Muscle of leg (tissue), 11 donors: ENCODE results near the gene RAPGEF1. TPM values are rescaled to one million over a fixed set of nuclear protein-coding genes. Genes with fewer than 3 reads are reported as not detected.

Source experiments
- DNase-seq: peaks from one replicate; pipeline ENCODE4 v3.0.0; 2013
- H3K27ac ChIP-seq: one replicate; pipeline ENCODE4 v1.5.1; 2013; ENCODE audit warnings: mild to moderate bottlenecking, low read length, control low read depth
- H3K27me3 ChIP-seq: one replicate; pipeline ENCODE4 v1.6.1; 2013; ENCODE audit warnings: low read length; ENCODE audit not compliant: control insufficient read depth, insufficient read depth
- H3K36me3 ChIP-seq: one replicate; pipeline ENCODE4 v1.6.1; 2013; ENCODE audit warnings: low read length; ENCODE audit not compliant: control insufficient read depth, insufficient read depth
- H3K4me1 ChIP-seq: one replicate; pipeline ENCODE4 v1.6.1; 2013; ENCODE audit warnings: low read length; ENCODE audit not compliant: control insufficient read depth, insufficient read depth
- H3K4me3 ChIP-seq: one replicate; pipeline ENCODE4 v1.5.1; 2013; ENCODE audit warnings: low read length, control low read depth
- H3K9me3 ChIP-seq: replicated peaks from 2 replicates; pipeline ENCODE4 v1.6.1; 2013; ENCODE audit warnings: low read depth, low read length; ENCODE audit not compliant: control insufficient read depth
- WGBS: methylation state at CpG from one replicate; pipeline ENCODE4 v1.1.5; 2013; ENCODE audit warnings: missing lambda C conversion rate; ENCODE audit not compliant: insufficient coverage; 5-methylcytosine and 5-hydroxymethylcytosine counted together
- polyA plus RNA-seq, 8 donors: library from polyadenylated mRNA; unstranded; fragments of 120-200 nt; gene quantifications; one replicate each; pipeline versions ENCODE4 v1.2.1 to v1.2.3, GENCODE V29; 2013; ENCODE audit warnings: inconsistent platforms in 1 of 8, low replicate concordance in 1 of 8; ENCODE audit not compliant: insufficient read length in 8 of 8, insufficient read depth in 1 of 8
- total RNA-seq: library from RNA; stranded (reverse); fragments of 120-200 nt; gene quantifications from one replicate; pipeline ENCODE4 v1.2.4, GENCODE V29; 2013

Gene RAPGEF1
- total and polyA plus RNA-seq, 9 donors: 30.2 to 95.2 (median 79.6) TPM

GRCh38 chr9:131537946-131538345 lies 201.9 kb downstream of the RAPGEF1 start:
- Histone ChIP-seq H3K27ac (no peak overlapping the region), H3K36me3 (no peaks in the 10 kb centered on the region), H3K4me3 (no peak overlapping the region), H3K4me1 (no peaks in the 10 kb centered on the region), H3K27me3 (peaks cover 6% of the 10 kb centered on the region), H3K9me3 (peaks cover 4% of the 10 kb centered on the region)
- 94% methylated on average over 13 of the region's 19 CpGs for WGBS
- no peak for DNase-seq

GRCh38 chr9:131534721-131535237 lies 205.1 kb downstream of the RAPGEF1 start:
- Histone ChIP-seq H3K4me3 (no peak overlapping the region), H3K36me3 (peaks cover 5% of the 10 kb centered on the region), H3K9me3 (no peaks in the 10 kb centered on the region), H3K27ac (no peak overlapping the region), H3K4me1 (peaks cover 11% of the 10 kb centered on the region), H3K27me3 (peaks cover 4% of the 10 kb centered on the region)
- DNase-seq: no peak
- 25% methylated on average over 1 of the region's 8 CpGs for WGBS

- peak; percentile 92 for DNase-seq
- H3K9me3 ChIP-seq: no peaks in the 10 kb centered on the region
- peaks cover 37% of the 10 kb centered on the region for H3K36me3 ChIP-seq
- 5% methylated on average over 102 of the region's 103 CpGs for WGBS
- H3K27ac ChIP-seq: no peak within 1 kb of the TSS
- H3K4me1 ChIP-seq: peaks cover 13% of the 10 kb centered on the region
- H3K27me3 ChIP-seq: peaks cover 3% of the 10 kb centered on the region
- H3K4me3 ChIP-seq: peak within 1 kb of the TSS; percentile 67
Observed at GRCh38 chr9:131530920-131531832, 208.7 kb downstream of the RAPGEF1 start, which contains the start of gene UCK1. UCK1 (minus strand) TSS chr9:131531263; CDS start chr9:131531174, 89 bp downstream.

- 2% methylated on average over 18 of the region's 29 CpGs for WGBS
Observed at GRCh38 chr9:131530546-131530919, 209.3 kb downstream of the RAPGEF1 start.

GRCh38 chr9:131529597-131530545 lies 210.0 kb downstream of the RAPGEF1 start:
- Histone ChIP-seq H3K4me3 (peak overlapping the region; percentile 67), H3K4me1 (peaks cover 16% of the 10 kb centered on the region), H3K27me3 (no peaks in the 10 kb centered on the region), H3K27ac (no peak overlapping the region), H3K9me3 (no peaks in the 10 kb centered on the region), H3K36me3 (peaks cover 46% of the 10 kb centered on the region)
- WGBS: 50% methylated on average over 20 of the region's 24 CpGs
- DNase-seq: no peak

More at GRCh38 chr9:131530546-131530919, 209.3 kb downstream of the RAPGEF1 start:
- DNase-seq: peak; percentile 40
- Histone ChIP-seq H3K27me3 (no peaks in the 10 kb centered on the region), H3K27ac (no peak overlapping the region), H3K4me1 (peaks cover 16% of the 10 kb centered on the region), H3K9me3 (no peaks in the 10 kb centered on the region), H3K4me3 (peak overlapping the region; percentile 67), H3K36me3 (peaks cover 41% of the 10 kb centered on the region)

- no peak for DNase-seq
- WGBS: 95% methylated on average over 32 of the region's 35 CpGs
- H3K4me3 ChIP-seq: no peak overlapping the region
Observed at GRCh38 chr9:131528886-131529505, 210.9 kb downstream of the RAPGEF1 start.

GRCh38 chr9:131528186-131528585 lies 211.7 kb downstream of the RAPGEF1 start:
- no peak for DNase-seq
- 83% methylated on average over 5 of the region's 7 CpGs for WGBS
- Histone ChIP-seq H3K9me3 (no peaks in the 10 kb centered on the region), H3K27me3 (no peaks in the 10 kb centered on the region), H3K27ac (no peak overlapping the region), H3K36me3 (peaks cover 62% of the 10 kb centered on the region), H3K4me3 (no peak overlapping the region), H3K4me1 (peaks cover 16% of the 10 kb centered on the region)

More at GRCh38 chr9:131528886-131529505, 210.9 kb downstream of the RAPGEF1 start:
- Histone ChIP-seq H3K4me1 (peaks cover 16% of the 10 kb centered on the region), H3K9me3 (no peaks in the 10 kb centered on the region), H3K27me3 (no peaks in the 10 kb centered on the region), H3K27ac (no peak overlapping the region), H3K36me3 (peaks cover 54% of the 10 kb centered on the region)

Other genes starting within 250 kb of the RAPGEF1 start
- 25.1 TPM for gene POMT1, start 237.2 kb downstream of the RAPGEF1 start, total RNA-seq
- gene POMT1, start 237.2 kb downstream of the RAPGEF1 start, polyA plus RNA-seq: 10 to 100 TPM; 15.1 to 29.9 (median 22.3) TPM
- gene UCK1, start 208.8 kb downstream of the RAPGEF1 start, total RNA-seq: 19.6 TPM
- 10 to 100 TPM; 22.1 to 28.2 (median 25.7) TPM for gene UCK1, start 208.8 kb downstream of the RAPGEF1 start, polyA plus RNA-seq
- not detected for gene PRRT1B, start 194.6 kb downstream of the RAPGEF1 start, total RNA-seq
- gene PRRT1B, start 194.6 kb downstream of the RAPGEF1 start, polyA plus RNA-seq: under 1 TPM in 1 of 8 donors, not detected in 7; 0.57 TPM